Measurements from ENCODE around the gene CADPS. TPM values are rescaled to one million over a fixed set of nuclear protein-coding genes. Genes with fewer than 3 reads are reported as not detected.

CADPS gene
- total and polyA plus RNA-seq, 4 donors, result 0.13 to 3.6 (median 0.49) TPM

DNA sequence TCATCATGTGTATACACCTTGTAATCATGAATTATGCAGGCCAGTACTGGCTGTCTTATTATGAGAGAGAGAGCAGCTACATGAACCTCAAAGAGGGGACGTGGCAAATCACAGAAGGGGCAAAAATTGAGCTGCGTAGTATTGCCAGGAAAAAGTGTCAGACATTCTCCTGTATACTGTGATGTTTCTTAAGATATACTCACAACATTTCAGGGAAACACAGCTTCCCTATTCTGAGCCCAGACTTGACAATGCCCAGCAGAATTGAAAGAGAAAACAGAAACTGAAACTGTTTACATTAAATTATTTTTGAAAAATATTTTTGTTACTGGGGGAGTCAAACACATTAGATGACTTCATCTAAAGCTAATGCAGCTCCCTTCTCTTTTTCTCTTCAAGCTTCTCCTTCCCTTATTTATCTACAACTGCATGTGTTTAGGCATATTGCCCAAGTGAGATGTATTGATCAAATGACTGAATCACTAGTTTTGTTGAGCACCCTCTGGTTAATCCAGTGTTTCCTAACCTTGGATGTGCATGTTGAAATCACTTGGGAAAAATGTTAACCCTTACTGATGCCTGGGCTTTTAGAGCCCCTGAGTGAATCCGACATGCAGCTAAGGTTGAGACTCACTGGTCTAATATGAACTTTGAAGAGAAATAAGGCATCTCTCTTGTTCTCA, 39.5 kb downstream of the CADPS start:
- ATAC-seq (ENCODE audit: insufficient read depth, low FRiP score) (peak; percentile 36), DNase-seq (no peak)
- WGBS, 2 donors, result 46 to 54% methylated on average over 3 of the region's 3 CpGs
- H3K4me1 ChIP-seq (ENCODE audit: control insufficient read depth in 5 of 5, insufficient read depth in 5 of 5, low read length in 5 of 5), result no peaks in the 10 kb centered on the region
- H3K4me3 ChIP-seq, result no peak overlapping the region
- H3K9ac ChIP-seq (ENCODE audit: insufficient read depth in 1 of 2, low read length in 2 of 2), result no peak overlapping the region
- no peak overlapping the region for H3K27ac ChIP-seq (ENCODE audit: low read depth in 1 of 2, low read length in 1 of 2)
- TF ChIP-seq CTCF (IDR thresholded peaks at IDR 0.05; ENCODE audit: control extremely low read depth, extremely low read depth), result no peak
- no peaks in the 10 kb centered on the region for H3K9me3 ChIP-seq (ENCODE audit: control insufficient read depth in 4 of 4, insufficient read depth in 3 of 4, low read length in 3 of 4)
- H3K27me3 ChIP-seq (ENCODE audit: control insufficient read depth in 3 of 3, insufficient read depth in 3 of 3, low read length in 2 of 3), result no peaks in the 10 kb centered on the region
- H3K36me3 ChIP-seq (ENCODE audit: control insufficient read depth in 4 of 4, insufficient read depth in 4 of 4, low read length in 4 of 4), result no peaks in the 10 kb centered on the region

GRCh38 chr3:62833538-62833937, 41.7 kb downstream of the CADPS start:
- no peaks in the 10 kb centered on the region for H3K27me3 ChIP-seq (ENCODE audit: control insufficient read depth in 3 of 3, insufficient read depth in 3 of 3, low read length in 2 of 3)

GRCh38 chr3:62832553-62832952, 42.7 kb downstream of the CADPS start:
- Histone ChIP-seq H3K9me3 (ENCODE audit: control insufficient read depth in 4 of 4, insufficient read depth in 3 of 4, low read length in 3 of 4) (peaks cover 0 to 1% (median 0%) of the 10 kb centered on the region in 4 donors), H3K4me3 (no peak overlapping the region), H3K27ac (ENCODE audit: low read depth in 1 of 2, low read length in 1 of 2) (no peak overlapping the region), H3K9ac (ENCODE audit: insufficient read depth in 1 of 2, low read length in 2 of 2) (no peak overlapping the region), H3K27me3 (ENCODE audit: control insufficient read depth in 3 of 3, insufficient read depth in 3 of 3, low read length in 2 of 3) (no peaks in the 10 kb centered on the region), H3K36me3 (ENCODE audit: control insufficient read depth in 4 of 4, insufficient read depth in 4 of 4, low read length in 4 of 4) (no peaks in the 10 kb centered on the region), H3K4me1 (ENCODE audit: control insufficient read depth in 5 of 5, insufficient read depth in 5 of 5, low read length in 5 of 5) (no peaks in the 10 kb centered on the region)
- DNase-seq (no peak), ATAC-seq (ENCODE audit: insufficient read depth, low FRiP score) (no peak)
- no peak for TF ChIP-seq CTCF (IDR thresholded peaks at IDR 0.05; ENCODE audit: control extremely low read depth, extremely low read depth)
- WGBS, 2 donors, result 81 to 89% methylated on average over 7 of the region's 7 CpGs

More at GRCh38 chr3:62833538-62833937, 41.7 kb downstream of the CADPS start:
- no peak overlapping the region for H3K9ac ChIP-seq (ENCODE audit: insufficient read depth in 1 of 2, low read length in 2 of 2)
- no peak overlapping the region for H3K27ac ChIP-seq (ENCODE audit: low read depth in 1 of 2, low read length in 1 of 2)
- DNase-seq, result no peak
- H3K36me3 ChIP-seq (ENCODE audit: control insufficient read depth in 4 of 4, insufficient read depth in 4 of 4, low read length in 4 of 4), result no peaks in the 10 kb centered on the region
- H3K4me3 ChIP-seq, result no peak overlapping the region
- no peak for TF ChIP-seq CTCF (IDR thresholded peaks at IDR 0.05; ENCODE audit: control extremely low read depth, extremely low read depth)
- no peaks in the 10 kb centered on the region for H3K9me3 ChIP-seq (ENCODE audit: control insufficient read depth in 4 of 4, insufficient read depth in 3 of 4, low read length in 3 of 4)
- no peak for ATAC-seq (ENCODE audit: insufficient read depth, low FRiP score)
- H3K4me1 ChIP-seq (ENCODE audit: control insufficient read depth in 5 of 5, insufficient read depth in 5 of 5, low read length in 5 of 5), result no peaks in the 10 kb centered on the region

Measured in lung (tissue), 12 donors.